SU-DHL-6 (cell line): Measurements from ENCODE around the gene USP31.
A peak's percentile ranks its signal among the peaks of the same experiment; 100 is the strongest.

ENCODE experiments used
- H2AFZ ChIP-seq: fragments of 200-600 bp; sonication (generic); 2 replicates; pipeline ENCODE4 v1.6.1; 2014; ENCODE audit warnings: low read depth, mild to moderate bottlenecking, moderate library complexity, mixed read lengths, antibody characterized with exemption, low read length; ENCODE audit not compliant: severe bottlenecking
- H3F3A ChIP-seq: fragments of 200-600 bp; shearing (Covaris generic); 2 replicates; pipeline ENCODE4 v1.6.0; 2016; ENCODE audit warnings: antibody characterized with exemption, mild to moderate bottlenecking; ENCODE audit not compliant: insufficient read depth
- H3K27ac ChIP-seq: fragments of 200-600 bp; sonication (generic); 2 replicates; pipeline ENCODE4 v1.5.1; 2016; ENCODE audit warnings: low read depth, mild to moderate bottlenecking, low read length, moderate library complexity, mixed read lengths
- H3K27me3 ChIP-seq: fragments of 200-600 bp; sonication (generic), shearing (Covaris generic); 2 replicates; pipeline ENCODE4 v1.6.0; 2014; ENCODE audit warnings: mild to moderate bottlenecking, low read length
- H3K36me3 ChIP-seq: fragments of 200-600 bp; sonication (generic); 2 replicates; pipeline ENCODE4 v1.6.1; 2014; ENCODE audit warnings: mild to moderate bottlenecking, low read length, mixed read lengths
- H3K4me2 ChIP-seq: fragments of 300-600, 200-600 bp; shearing (Covaris generic), sonication (generic); 2 replicates; pipeline ENCODE4 v1.6.0; 2014; ENCODE audit warnings: low read length, low read depth, mild to moderate bottlenecking; ENCODE audit not compliant: poor library complexity, severe bottlenecking
- H3K4me3 ChIP-seq: fragments of 200-600 bp; sonication (generic); 2 replicates; pipeline ENCODE4 v1.5.1; 2014; ENCODE audit warnings: antibody characterized with exemption, low read length, mild to moderate bottlenecking, mixed read lengths; ENCODE audit not compliant: insufficient read depth, poor library complexity, severe bottlenecking
- H3K79me2 ChIP-seq: fragments of 200-600 bp; sonication (generic); 2 replicates; pipeline ENCODE4 v1.6.1; 2014; ENCODE audit warnings: mild to moderate bottlenecking, low read length, moderate library complexity; ENCODE audit not compliant: insufficient read depth
- H3K9ac ChIP-seq: fragments of 200-600 bp; sonication (generic); 2 replicates; pipeline ENCODE4 v1.7.0; 2014; ENCODE audit warnings: mild to moderate bottlenecking, low read length
- H3K9me2 ChIP-seq: fragments of 200-600 bp; sonication (generic); replicated peaks from 2 replicates; pipeline ENCODE4 v1.6.1; 2014; ENCODE audit warnings: low read length; ENCODE audit not compliant: insufficient read depth
- H3K9me3 ChIP-seq: fragments of 200-600 bp; sonication (generic); 2 replicates; pipeline ENCODE4 v1.6.1; 2014; ENCODE audit warnings: low read length, mixed read lengths; ENCODE audit not compliant: insufficient read depth
- H4K20me1 ChIP-seq: fragments of 200-600 bp; sonication (generic); 2 replicates; pipeline ENCODE4 v1.6.1; 2014; ENCODE audit warnings: low read depth, mild to moderate bottlenecking, antibody characterized with exemption, low read length, moderate library complexity, mixed read lengths
- CTCF ChIP-seq: fragments of 200-600 bp; sonication (generic); IDR thresholded peaks from one replicate; pipeline ENCODE4 v1.5.1; 2017; ENCODE audit warnings: antibody characterized with exemption, mild to moderate bottlenecking, low read length, moderate library complexity; ENCODE audit not compliant: insufficient read depth, poor library complexity, severe bottlenecking
- EZH2phosphoT487 ChIP-seq: fragments of 200-600 bp; sonication (generic), shearing (Covaris generic); conservative IDR thresholded peaks from 2 replicates; pipeline ENCODE4 v1.6.1; 2018; ENCODE audit warnings: mild to moderate bottlenecking, antibody characterized with exemption, low read length, moderate library complexity, mixed read lengths

The USP31 gene

GRCh38 chr16:23149267-23149992, at the start of gene USP31:
Gene USP31, minus strand, starts transcription at chr16:23149452. Its CDS starts 182 bp downstream, at chr16:23149270.
- peak within 1 kb of the TSS; percentile 65 for H3K4me2 ChIP-seq
- no peaks in the 10 kb centered on the region for H3F3A ChIP-seq
- peaks cover 32% of the 10 kb centered on the region; the same call in 1 of the 2 replicates for H3K79me2 ChIP-seq
- no peaks in the 10 kb centered on the region for H3K9me3 ChIP-seq
- TF ChIP-seq EZH2phosphoT487 = no peak
- TF ChIP-seq CTCF = no peak
- H3K36me3 ChIP-seq = no peaks in the 10 kb centered on the region
- peak within 1 kb of the TSS; percentile 57 for H3K4me3 ChIP-seq
- H3K9ac ChIP-seq = peak within 1 kb of the TSS; percentile 62
- no peaks in the 10 kb centered on the region for H3K27me3 ChIP-seq
- H4K20me1 ChIP-seq = no peaks in the 10 kb centered on the region; the same call in 1 of the 2 replicates
- H2AFZ ChIP-seq = peak within 1 kb of the TSS; percentile 86
- H3K27ac ChIP-seq = no peak within 1 kb of the TSS
- no peaks in the 10 kb centered on the region for H3K9me2 ChIP-seq

GRCh38 chr16:23196539-23196938, 47.3 kb upstream of the USP31 start:
- Histone ChIP-seq H2AFZ (no peak overlapping the region), H3K4me2 (no peak overlapping the region), H3K79me2 (no peaks in the 10 kb centered on the region), H3K9me3 (no peaks in the 10 kb centered on the region), H4K20me1 (no peaks in the 10 kb centered on the region), H3K9ac (no peak overlapping the region), H3K4me3 (no peak overlapping the region), H3F3A (no peaks in the 10 kb centered on the region), H3K27ac (no peak overlapping the region), H3K36me3 (no peaks in the 10 kb centered on the region), H3K27me3 (no peaks in the 10 kb centered on the region), H3K9me2 (no peaks in the 10 kb centered on the region)
- TF ChIP-seq CTCF (no peak), EZH2phosphoT487 (no peak)

- Histone ChIP-seq H3K9me2 (no peaks in the 10 kb centered on the region), H4K20me1 (no peaks in the 10 kb centered on the region), H3K36me3 (no peaks in the 10 kb centered on the region), H3K9ac (no peak overlapping the region), H3K9me3 (no peaks in the 10 kb centered on the region), H3K79me2 (no peaks in the 10 kb centered on the region), H3K27me3 (no peaks in the 10 kb centered on the region), H3K4me3 (no peak overlapping the region), H2AFZ (no peak overlapping the region), H3K4me2 (no peak overlapping the region), H3F3A (no peaks in the 10 kb centered on the region), H3K27ac (no peak overlapping the region)
- no peak for TF ChIP-seq CTCF
- TF ChIP-seq EZH2phosphoT487 = no peak
Measured at GRCh38 chr16:23195366-23195978, 46.2 kb upstream of the USP31 start.
